Activated CD8-positive, alpha-beta T cell treated with anti-CD3 and anti-CD28 coated beads for 36 hours (primary cell): Measurements from ENCODE around the gene SIGLEC7. TPM values are rescaled to one million over a fixed set of nuclear protein-coding genes. Genes with fewer than 3 reads are reported as not detected.

Experiments
- ATAC-seq: fragments of 200-7000 bp; cut with Tn5 transposase; one replicate; pipeline ENCODE4 v1.10.0; 2021; ENCODE audit warnings: mild to moderate bottlenecking, moderate library complexity
- CTCF ChIA-PET: fragments of 350-600 bp; sonication (Branson Sonifier 250); formaldehyde crosslinking; loops from one replicate; lab custom pipeline; 2021; ENCODE audit warnings: antibody characterized with exemption; lab: Charles Lee
- POLR2A ChIA-PET: fragments of 350-600 bp; sonication (Branson Sonifier 250); formaldehyde crosslinking; loops from one replicate; lab custom pipeline; 2021; ENCODE audit warnings: antibody characterized with exemption; lab: Charles Lee
- DNase-seq: peaks from one replicate; pipeline ENCODE4 v3.0.0-alpha.2; 2020
- H3K27ac Mint-ChIP-seq: one replicate; pipeline ENCODE4 v1.8.0; 2021; ENCODE audit warnings: mild to moderate bottlenecking, mixed read lengths
- H3K27me3 Mint-ChIP-seq: one replicate; pipeline ENCODE4 v1.8.0; 2021; ENCODE audit warnings: mixed read lengths
- H3K36me3 Mint-ChIP-seq: one replicate; pipeline ENCODE4 v1.8.0; 2021; ENCODE audit warnings: low read depth, mixed read lengths
- H3K4me1 Mint-ChIP-seq: one replicate; pipeline ENCODE4 v1.8.0; 2021; ENCODE audit warnings: low read depth, mixed read lengths
- H3K4me3 Mint-ChIP-seq: one replicate; pipeline ENCODE4 v1.8.0; 2021; ENCODE audit warnings: mild to moderate bottlenecking, moderate library complexity, mixed read lengths
- H3K9me3 Mint-ChIP-seq: one replicate; pipeline ENCODE4 v1.8.0; 2021; ENCODE audit warnings: mixed read lengths
- intact Hi-C: fragments of 100-400 bp; cut with micrococcal nuclease; formaldehyde crosslinking; loops from one replicate; pipeline ENCODE4 v1.10.0; 2022
- total RNA-seq, 2 experiments: library from RNA; stranded (reverse); gene quantifications; one replicate each; pipeline ENCODE4 v1.2.3, GENCODE V29; 2021
- TF ChIP-seq, protein P1 (sequence below): fragments of 200-600 bp; IDR thresholded peaks from one replicate; pipeline ENCODE4 v1.8.0; 2022; ENCODE audit warnings: antibody characterized with exemption, mild to moderate bottlenecking

Gene SIGLEC7
- total RNA-seq, 2 experiments from 2014 or later: not detected

DNA sequence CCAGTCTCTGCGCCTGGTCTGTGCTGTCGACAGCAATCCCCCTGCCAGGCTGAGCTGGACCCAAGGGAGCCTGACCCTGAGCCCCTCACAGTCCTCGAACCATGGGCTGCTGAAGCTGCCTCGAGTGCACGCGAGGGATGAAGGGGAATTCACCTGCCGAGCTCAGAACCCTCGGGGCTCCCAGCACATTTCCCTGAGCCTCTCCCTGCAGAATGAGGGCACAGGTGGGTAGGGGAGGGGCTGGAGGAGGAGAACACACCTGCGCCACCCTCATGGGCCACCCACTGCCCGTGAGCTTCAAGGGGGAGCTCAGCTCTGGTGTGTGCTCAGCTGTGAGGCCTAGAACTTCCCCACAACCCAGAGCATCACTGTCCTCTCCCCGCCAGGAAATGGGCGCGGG, 44.2 kb downstream of the SIGLEC7 start:
- no peak overlapping the region for H3K27ac Mint-ChIP-seq
- intact Hi-C loops: no loop called here
- ATAC-seq: no peak
- no peaks in the 10 kb centered on the region for H3K4me1 Mint-ChIP-seq
- DNase-seq: no peak
- no peak overlapping the region for H3K4me3 Mint-ChIP-seq
- H3K36me3 Mint-ChIP-seq: no peaks in the 10 kb centered on the region
- H3K9me3 Mint-ChIP-seq: no peaks in the 10 kb centered on the region
- CTCF ChIA-PET: no interaction called here
- TF ChIP-seq, protein P1, sequence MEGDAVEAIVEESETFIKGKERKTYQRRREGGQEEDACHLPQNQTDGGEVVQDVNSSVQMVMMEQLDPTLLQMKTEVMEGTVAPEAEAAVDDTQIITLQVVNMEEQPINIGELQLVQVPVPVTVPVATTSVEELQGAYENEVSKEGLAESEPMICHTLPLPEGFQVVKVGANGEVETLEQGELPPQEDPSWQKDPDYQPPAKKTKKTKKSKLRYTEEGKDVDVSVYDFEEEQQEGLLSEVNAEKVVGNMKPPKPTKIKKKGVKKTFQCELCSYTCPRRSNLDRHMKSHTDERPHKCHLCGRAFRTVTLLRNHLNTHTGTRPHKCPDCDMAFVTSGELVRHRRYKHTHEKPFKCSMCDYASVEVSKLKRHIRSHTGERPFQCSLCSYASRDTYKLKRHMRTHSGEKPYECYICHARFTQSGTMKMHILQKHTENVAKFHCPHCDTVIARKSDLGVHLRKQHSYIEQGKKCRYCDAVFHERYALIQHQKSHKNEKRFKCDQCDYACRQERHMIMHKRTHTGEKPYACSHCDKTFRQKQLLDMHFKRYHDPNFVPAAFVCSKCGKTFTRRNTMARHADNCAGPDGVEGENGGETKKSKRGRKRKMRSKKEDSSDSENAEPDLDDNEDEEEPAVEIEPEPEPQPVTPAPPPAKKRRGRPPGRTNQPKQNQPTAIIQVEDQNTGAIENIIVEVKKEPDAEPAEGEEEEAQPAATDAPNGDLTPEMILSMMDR: no peak
- peaks cover 7% of the 10 kb centered on the region for H3K27me3 Mint-ChIP-seq
- POLR2A ChIA-PET: no interaction called here

DNA sequence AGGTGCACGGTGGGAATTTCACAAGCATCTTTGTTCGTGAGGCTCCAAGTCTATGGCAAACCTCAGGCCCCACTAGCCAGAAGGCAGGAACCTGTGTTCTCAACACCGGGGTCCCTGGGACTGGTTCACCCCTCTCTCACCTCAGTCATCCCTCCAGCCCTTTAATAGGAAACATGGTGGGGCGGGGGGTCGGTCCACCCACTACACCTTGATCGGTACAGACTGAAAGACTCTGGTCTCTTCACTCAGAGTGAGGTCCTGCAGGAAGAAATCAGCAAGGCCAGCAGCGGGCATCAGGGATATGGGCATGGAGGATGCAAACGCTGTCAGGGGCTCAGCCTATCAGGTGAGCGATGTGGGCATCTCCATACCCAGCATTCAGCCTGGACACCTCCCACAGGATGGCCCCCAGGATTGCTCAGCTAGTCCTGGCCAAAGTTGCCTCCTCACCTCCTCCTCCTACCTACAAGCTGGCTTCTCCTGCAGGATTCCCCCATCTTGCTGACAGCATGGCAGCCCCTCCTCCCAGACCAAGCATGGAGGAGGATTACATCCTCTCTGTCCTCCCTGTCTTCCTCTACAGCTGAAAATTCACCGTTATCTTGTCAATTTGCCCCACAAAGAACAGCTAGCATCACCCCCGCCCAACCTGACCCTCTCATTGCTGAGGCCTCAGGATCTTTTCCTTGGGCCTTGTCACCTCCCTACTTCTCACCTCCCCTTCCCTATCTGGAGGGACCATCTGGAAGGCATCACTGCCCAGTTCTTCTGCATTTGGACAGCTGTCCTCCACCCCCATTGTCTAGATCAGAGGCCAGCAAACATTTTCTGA, 45.5 kb downstream of the SIGLEC7 start:
- intact Hi-C loops: no loop called here
- H3K4me3 Mint-ChIP-seq: no peak overlapping the region
- POLR2A ChIA-PET: no interaction called here
- CTCF ChIA-PET: no interaction called here
- DNase-seq (no peak), ATAC-seq (no peak)
- no peaks in the 10 kb centered on the region for H3K9me3 Mint-ChIP-seq
- no peak overlapping the region for H3K27ac Mint-ChIP-seq
- H3K4me1 Mint-ChIP-seq: no peaks in the 10 kb centered on the region
- TF ChIP-seq, protein P1: no peak
- H3K27me3 Mint-ChIP-seq: peaks cover 7% of the 10 kb centered on the region
- H3K36me3 Mint-ChIP-seq: no peaks in the 10 kb centered on the region

DNA sequence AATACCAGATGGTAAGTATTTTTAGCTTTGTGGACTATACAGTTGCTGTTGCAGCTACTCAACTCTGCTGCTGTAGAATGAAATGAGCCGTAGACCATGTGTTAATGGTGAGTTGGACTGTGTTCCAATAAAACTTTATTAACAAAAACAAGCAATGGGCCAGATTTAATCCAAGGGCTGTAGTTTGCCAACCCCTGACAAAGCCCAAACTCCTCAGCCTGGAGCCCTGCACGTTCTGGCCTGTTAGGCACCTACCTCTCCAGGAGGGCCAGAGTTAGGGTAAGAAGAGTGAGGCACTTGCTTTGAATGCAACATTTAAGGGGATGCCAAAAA, 46.1 kb downstream of the SIGLEC7 start:
- H3K9me3 Mint-ChIP-seq: no peaks in the 10 kb centered on the region
- CTCF ChIA-PET: no interaction called here
- TF ChIP-seq, protein P1: no peak

DNA sequence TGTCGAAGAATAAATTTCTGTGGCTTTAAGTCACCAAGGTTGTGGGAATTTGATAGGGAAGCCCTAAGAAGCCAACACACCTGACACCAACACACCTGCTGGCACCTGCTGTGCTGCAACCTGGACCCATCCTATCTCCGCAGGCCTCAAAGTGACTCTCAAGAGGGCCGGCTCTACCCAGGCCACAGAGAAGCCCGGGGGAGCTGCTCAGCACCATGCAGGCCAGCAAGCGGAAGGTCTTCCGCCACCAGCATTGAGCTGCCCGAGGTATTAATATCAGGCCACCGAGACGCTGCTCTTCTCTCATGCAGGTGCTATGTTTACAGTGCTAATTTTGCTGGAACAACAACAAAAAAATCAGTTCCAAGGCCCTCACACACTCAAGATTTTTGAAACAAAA, 50.6 kb downstream of the SIGLEC7 start:
- Mint-ChIP-seq H3K4me3 (no peak overlapping the region), H3K27ac (no peak overlapping the region), H3K27me3 (no peaks in the 10 kb centered on the region), H3K36me3 (no peaks in the 10 kb centered on the region), H3K9me3 (no peaks in the 10 kb centered on the region), H3K4me1 (peaks cover 5% of the 10 kb centered on the region)
- no peak for DNase-seq
- ChIA-PET CTCF (no interaction called here), POLR2A (no interaction called here)
- TF ChIP-seq, protein P1: no peak
- ATAC-seq: no peak
- intact Hi-C loops: no loop called here

More for the DNA sequence above, 46.1 kb downstream of the SIGLEC7 start:
- peaks cover 7% of the 10 kb centered on the region for H3K27me3 Mint-ChIP-seq
- no peak overlapping the region for H3K27ac Mint-ChIP-seq
- ATAC-seq (no peak), DNase-seq (no peak)
- intact Hi-C loops: no loop called here
- POLR2A ChIA-PET: no interaction called here
- no peaks in the 10 kb centered on the region for H3K36me3 Mint-ChIP-seq
- H3K4me3 Mint-ChIP-seq: no peak overlapping the region
- no peaks in the 10 kb centered on the region for H3K4me1 Mint-ChIP-seq

DNA sequence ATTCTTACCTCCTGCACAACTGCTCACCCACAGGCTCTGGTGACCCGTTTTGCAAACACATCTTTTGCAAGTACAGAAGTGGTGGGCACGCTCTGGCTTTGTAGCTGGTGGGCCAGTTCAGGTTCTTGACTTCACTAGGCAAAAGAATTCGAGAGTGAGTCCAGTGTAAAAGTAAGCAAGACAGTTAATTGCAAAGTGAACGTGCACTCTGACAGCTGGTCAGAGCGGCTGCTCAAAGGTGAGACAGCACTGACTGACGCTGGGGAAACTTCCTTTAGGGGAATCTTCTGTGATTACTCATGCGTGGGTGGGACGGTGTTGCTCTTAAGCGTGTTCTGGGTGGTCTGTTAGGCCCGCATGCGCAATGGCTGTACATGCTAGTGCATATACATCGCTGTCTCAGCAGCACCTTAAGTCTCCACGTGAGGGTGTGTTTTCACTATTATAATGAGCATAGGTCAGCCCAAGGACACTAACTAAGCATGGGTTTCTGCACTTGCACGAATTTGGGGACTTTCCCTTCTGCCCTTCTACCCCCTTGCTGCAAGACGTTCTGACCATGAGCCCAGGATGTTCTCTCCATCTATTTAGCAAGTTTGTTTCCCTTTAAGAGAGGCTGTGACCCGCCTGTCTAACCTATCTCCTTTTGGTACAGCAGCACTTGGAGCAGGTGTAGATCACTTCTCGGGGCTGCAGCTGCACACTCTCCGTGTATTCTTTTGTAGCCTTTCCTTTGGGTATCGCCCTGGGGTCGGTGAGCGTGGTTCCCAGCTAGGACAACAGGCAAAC, 52.6 kb downstream of the SIGLEC7 start:
- H3K9me3 Mint-ChIP-seq: no peaks in the 10 kb centered on the region
- no peaks in the 10 kb centered on the region for H3K36me3 Mint-ChIP-seq
- peaks cover 4% of the 10 kb centered on the region for H3K27me3 Mint-ChIP-seq
- ATAC-seq: peak; percentile 96
- H3K4me3 Mint-ChIP-seq: no peak overlapping the region
- ChIA-PET CTCF (interaction anchor here (1.6 kb wide), 1 partner anchor 65 kb away, joined by 3 read pairs; no protein-coding TSS in a partner anchor), POLR2A (no interaction called here)
- TF ChIP-seq, protein P1: no peak
- DNase-seq: peak; percentile 30
- intact Hi-C loops: no loop called here
- no peak overlapping the region for H3K27ac Mint-ChIP-seq
- peaks cover 5% of the 10 kb centered on the region for H3K4me1 Mint-ChIP-seq
